Measurements from ENCODE around the gene SVIP. TPM values are rescaled to one million over a fixed set of nuclear protein-coding genes. Genes with fewer than 3 reads are reported as not detected.

Gene SVIP
- polyA plus RNA-seq, 1 experiment = 10.3 TPM

DNA sequence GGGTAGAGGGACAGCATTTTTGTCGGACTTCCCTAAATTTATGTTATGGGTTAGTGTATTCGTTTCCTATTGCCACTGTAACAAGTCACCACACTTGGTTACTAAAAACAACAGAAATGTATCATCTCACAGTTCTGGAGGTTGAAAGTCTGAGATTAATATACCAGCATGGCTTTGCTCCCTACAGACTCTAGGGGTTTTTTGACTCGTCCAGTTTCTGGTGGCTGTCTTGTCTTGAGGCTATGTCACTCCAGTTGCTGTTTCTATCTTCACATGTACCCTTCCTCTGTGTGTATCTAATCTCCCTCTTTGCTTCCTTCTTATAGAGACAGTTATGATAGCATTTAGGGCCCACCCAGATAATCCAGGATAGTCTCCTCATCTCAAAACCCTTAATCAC lies 39.7 kb upstream of the SVIP start:
- no peaks in the 10 kb centered on the region for H3K9me3 ChIP-seq (ENCODE audit: control insufficient read depth, insufficient read depth, low read length)
- POLR2A ChIA-PET = no interaction called here
- CTCF ChIA-PET = interaction anchor here (1.0 kb wide), 1 partner anchor 52 kb away, joined by 3 read pairs; no protein-coding TSS in a partner anchor
- H3K27me3 ChIP-seq (ENCODE audit: control insufficient read depth, insufficient read depth, low read length) = no peaks in the 10 kb centered on the region
- DNase-seq (ENCODE audit: low read depth, low spot score) = no peak
- H3K27ac ChIP-seq (ENCODE audit: low read depth, low read length) = no peak overlapping the region
- H3K4me3 ChIP-seq (ENCODE audit: low read depth, low read length) = no peak overlapping the region
- TF ChIP-seq CTCF (IDR thresholded peaks at IDR 0.05; ENCODE audit: low read depth, low read length) = no peak

DNA sequence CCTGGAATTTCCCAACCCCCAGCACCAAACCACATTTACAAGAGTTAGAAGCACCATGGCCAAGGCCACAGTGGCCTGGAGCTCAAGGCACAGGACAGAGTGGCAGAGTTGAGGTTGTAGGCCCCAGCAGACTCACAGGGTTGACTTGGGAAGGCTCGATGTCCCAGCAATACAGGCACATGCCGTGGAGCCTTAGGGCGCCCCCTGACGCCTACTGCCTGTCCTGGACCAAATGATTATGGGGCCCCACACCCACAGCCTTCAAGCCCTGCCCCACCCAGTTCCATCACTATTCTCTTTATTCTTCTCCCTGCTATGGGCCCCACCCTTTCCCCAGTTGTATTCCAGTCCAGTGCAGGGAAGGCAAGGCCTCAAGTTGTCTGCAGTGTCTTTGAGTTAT lies 30.6 kb upstream of the SVIP start, which contains the start of gene CCDC179:
Gene CCDC179 (minus strand): TSS at position 234 of the 400 bp plus-strand sequence. CDS start 53 bp downstream, at position 181.
- H3K27me3 ChIP-seq (ENCODE audit: control insufficient read depth, insufficient read depth, low read length) = no peaks in the 10 kb centered on the region
- no peak for DNase-seq (ENCODE audit: low read depth, low spot score)
- H3K27ac ChIP-seq (ENCODE audit: low read depth, low read length) = no peak within 1 kb of the TSS
- no peak for TF ChIP-seq CTCF (IDR thresholded peaks at IDR 0.05; ENCODE audit: low read depth, low read length)
- H3K9me3 ChIP-seq (ENCODE audit: control insufficient read depth, insufficient read depth, low read length) = no peaks in the 10 kb centered on the region; the same call in 1 of the 2 replicates
- ChIA-PET CTCF (no interaction called here), POLR2A (no interaction called here)
- H3K4me3 ChIP-seq (ENCODE audit: low read depth, low read length) = no peak within 1 kb of the TSS

DNA sequence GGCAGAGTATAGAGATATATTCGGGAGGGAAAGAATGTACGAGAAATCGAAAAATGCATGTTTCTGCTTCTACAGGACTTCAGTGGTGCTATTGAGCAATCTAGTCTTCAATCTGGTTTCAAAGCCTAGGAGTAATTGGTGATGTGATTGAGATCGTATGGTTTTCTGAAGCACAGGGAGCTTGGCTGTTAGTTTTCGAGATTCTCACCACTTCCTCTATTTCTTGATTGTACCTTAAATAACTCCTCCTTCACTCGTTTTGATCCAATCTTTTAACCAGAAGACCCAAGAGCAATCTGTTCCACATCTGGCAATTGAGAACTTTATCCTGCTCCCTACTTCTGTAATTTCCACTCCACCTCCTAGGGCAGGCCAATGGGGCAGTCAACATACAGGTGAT lies 30.2 kb upstream of the SVIP start:
- no peak for DNase-seq (ENCODE audit: low read depth, low spot score)
- no peak for TF ChIP-seq CTCF (IDR thresholded peaks at IDR 0.05; ENCODE audit: low read depth, low read length)
- ChIA-PET CTCF (no interaction called here), POLR2A (no interaction called here)
- Histone ChIP-seq H3K27me3 (ENCODE audit: control insufficient read depth, insufficient read depth, low read length) (no peaks in the 10 kb centered on the region), H3K9me3 (ENCODE audit: control insufficient read depth, insufficient read depth, low read length) (no peaks in the 10 kb centered on the region; the same call in 1 of the 2 replicates), H3K4me3 (ENCODE audit: low read depth, low read length) (no peak overlapping the region), H3K27ac (ENCODE audit: low read depth, low read length) (no peak overlapping the region)

GRCh38 chr11:22851477-22851876 lies 21.9 kb upstream of the SVIP start:
- POLR2A ChIA-PET = no interaction called here
- Histone ChIP-seq H3K9me3 (ENCODE audit: control insufficient read depth, insufficient read depth, low read length) (no peaks in the 10 kb centered on the region), H3K4me3 (ENCODE audit: low read depth, low read length) (no peak overlapping the region), H3K27me3 (ENCODE audit: control insufficient read depth, insufficient read depth, low read length) (no peaks in the 10 kb centered on the region), H3K27ac (ENCODE audit: low read depth, low read length) (no peak overlapping the region)
- DNase-seq (ENCODE audit: low read depth, low spot score) = no peak
- no peak for TF ChIP-seq CTCF (IDR thresholded peaks at IDR 0.05; ENCODE audit: low read depth, low read length)
- CTCF ChIA-PET = no interaction called here

GRCh38 chr11:22846726-22847125 lies 17.1 kb upstream of the SVIP start:
- H3K9me3 ChIP-seq (ENCODE audit: control insufficient read depth, insufficient read depth, low read length) = no peaks in the 10 kb centered on the region
- CTCF ChIA-PET = no interaction called here
- no peak overlapping the region for H3K4me3 ChIP-seq (ENCODE audit: low read depth, low read length)
- no peak overlapping the region for H3K27ac ChIP-seq (ENCODE audit: low read depth, low read length)
- DNase-seq (ENCODE audit: low read depth, low spot score) = no peak
- no peaks in the 10 kb centered on the region for H3K27me3 ChIP-seq (ENCODE audit: control insufficient read depth, insufficient read depth, low read length)
- no peak for TF ChIP-seq CTCF (IDR thresholded peaks at IDR 0.05; ENCODE audit: low read depth, low read length)
- POLR2A ChIA-PET = no interaction called here

Measured in AG04450 (cell line).